Fibroblast of skin of left biceps (primary cell): ENCODE measurements around the gene CYP4B1.
"Not testable (repeated sequence)": the region's sequence is repeated elsewhere in the genome, so short reads cannot be mapped to it uniquely, and the experiment has no call there.

ENCODE experiments used
- DNase-seq, 2 experiments: peaks; one replicate each; pipeline ENCODE4 v3.0.0-alpha.2; 2013; ENCODE audit warnings: low read depth in 2 of 2

The CYP4B1 gene

GRCh38 chr1:46798810-46799209 lies at the start of gene CYP4B1:
Gene CYP4B1, plus strand, starts transcription at chr1:46799046. Its CDS starts 36 bp downstream, at chr1:46799082.
- no peak for DNase-seq

DNA sequence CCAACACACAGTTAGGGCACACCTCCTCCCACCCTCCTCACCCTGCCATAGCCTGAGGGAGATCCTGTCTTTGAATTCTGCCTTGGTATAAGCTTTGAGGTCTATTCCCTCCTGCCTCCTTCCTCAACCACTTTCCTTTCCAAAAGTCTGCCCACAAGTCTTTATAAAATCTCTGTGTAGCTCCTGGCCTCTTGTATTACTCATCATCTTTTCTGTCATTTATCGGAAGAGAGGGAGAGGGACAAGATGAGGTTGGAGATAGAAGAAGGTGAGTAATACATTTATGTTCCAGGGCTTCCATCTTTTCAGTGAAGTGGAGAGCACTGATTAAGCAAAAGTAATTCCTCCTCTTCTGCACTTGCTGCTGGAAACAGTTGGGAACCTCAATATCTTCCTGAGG lies 49.4 kb upstream of the CYP4B1 start:
- no peak for DNase-seq

DNA sequence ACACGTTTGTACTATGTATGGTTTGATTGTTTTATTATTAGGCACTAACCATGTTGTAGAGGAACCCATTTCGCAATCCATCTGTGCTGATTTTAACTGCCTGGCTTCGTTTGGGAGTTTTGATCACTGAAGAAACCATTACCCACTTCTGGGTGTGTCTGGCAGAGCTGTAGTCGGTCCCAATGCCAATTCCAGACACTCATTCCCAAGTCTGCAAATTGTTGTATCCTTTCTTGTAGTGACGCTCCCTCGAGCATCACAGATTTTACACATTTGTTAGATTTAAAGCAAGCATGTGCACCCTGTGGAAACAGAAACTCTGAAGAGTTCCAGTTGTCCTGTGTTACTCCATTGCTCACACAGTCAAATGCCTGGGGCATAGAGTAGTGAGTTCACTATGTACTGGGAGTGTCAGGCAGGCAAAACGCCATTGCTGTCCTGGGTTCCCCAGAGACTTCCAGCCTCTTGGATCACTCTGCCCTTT lies 48.9 kb upstream of the CYP4B1 start:
- no peak for DNase-seq

- DNase-seq: no peak
Measured at GRCh38 chr1:46753985-46754384, 44.9 kb upstream of the CYP4B1 start.

DNA sequence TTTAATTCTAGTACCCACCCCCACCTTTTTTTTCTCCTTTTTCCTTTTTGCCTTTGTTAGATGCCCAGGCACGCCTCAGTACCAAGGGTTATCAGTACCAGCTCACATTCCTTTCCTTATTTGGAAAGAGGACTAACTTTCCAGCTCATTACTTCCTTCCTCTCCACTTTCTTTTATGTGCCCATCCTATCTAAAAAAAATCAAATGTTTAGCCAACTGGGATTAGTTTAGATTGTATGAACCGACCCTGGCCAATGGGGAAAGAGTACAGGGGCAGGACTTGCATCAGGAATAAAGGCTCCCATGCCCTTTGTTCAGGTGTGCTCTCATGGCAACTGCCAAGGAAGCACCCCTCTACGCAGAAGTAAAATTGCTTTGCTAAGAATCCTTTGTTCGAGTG lies 44.1 kb upstream of the CYP4B1 start:
- DNase-seq: not testable (repeated sequence)

- no peak for DNase-seq
Measured at GRCh38 chr1:46755121-46755520, 43.7 kb upstream of the CYP4B1 start.

GRCh38 chr1:46757247-46757955 lies 41.4 kb upstream of the CYP4B1 start:
- no peak for DNase-seq

GRCh38 chr1:46757956-46758528 lies 40.8 kb upstream of the CYP4B1 start:
- DNase-seq: no peak

DNA sequence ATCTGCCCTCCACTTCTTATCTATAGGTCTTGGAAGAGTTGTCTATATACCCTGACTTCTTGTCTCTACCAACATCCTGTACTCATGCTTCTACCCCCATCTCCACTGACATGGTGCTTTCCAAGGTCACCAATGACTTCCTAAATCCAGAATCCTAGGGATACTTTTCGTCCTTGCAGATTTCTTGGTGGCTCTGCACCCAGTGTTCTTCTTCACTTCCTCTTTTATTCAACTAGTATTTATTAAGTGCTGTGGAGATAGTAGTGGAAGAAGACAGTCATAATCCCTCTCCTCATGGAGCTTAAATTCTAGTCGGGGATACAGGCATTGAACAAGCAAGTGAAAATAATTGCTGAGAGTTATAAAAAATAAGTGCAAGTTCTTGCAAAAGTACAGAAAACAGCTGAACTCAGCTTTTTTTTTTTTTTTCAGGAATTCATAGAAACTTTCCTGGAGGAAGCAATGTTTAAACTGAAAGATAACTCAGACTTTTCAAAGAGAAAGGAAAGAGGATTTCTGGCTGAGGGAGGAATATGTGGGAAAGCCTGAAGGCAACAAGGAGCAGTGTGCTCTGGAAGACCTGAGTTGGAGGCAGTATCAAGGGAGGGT lies 38.2 kb upstream of the CYP4B1 start:
- DNase-seq: no peak

DNA sequence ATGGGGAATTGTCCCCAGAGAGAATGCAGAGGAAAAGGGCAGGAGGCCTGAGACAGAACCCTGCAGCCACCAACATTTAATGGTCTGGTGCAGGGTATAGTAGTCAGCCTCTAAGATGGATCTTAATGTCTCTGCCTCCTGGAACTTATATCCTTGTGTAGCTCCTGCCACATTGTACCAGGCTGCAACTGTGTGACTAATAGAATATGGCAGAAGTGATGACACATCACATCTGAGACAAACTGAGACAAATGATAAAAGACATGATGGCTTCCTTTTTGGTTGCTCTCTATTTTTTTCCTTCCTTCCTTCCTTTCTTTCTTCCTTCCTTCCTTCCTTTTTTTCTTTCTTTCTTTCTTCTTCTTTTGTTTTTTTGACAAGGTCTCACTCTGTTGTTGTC lies 37.1 kb upstream of the CYP4B1 start:
- DNase-seq: no peak

GRCh38 chr1:46764402-46764801 lies 34.4 kb upstream of the CYP4B1 start:
- DNase-seq: no peak

GRCh38 chr1:46767649-46768282 lies 31.1 kb upstream of the CYP4B1 start:
- no peak for DNase-seq

GRCh38 chr1:46768445-46768844 lies 30.4 kb upstream of the CYP4B1 start:
- DNase-seq: no peak

GRCh38 chr1:46769028-46769740 lies 29.7 kb upstream of the CYP4B1 start:
- DNase-seq: no peak

GRCh38 chr1:46770541-46770940 lies 28.3 kb upstream of the CYP4B1 start:
- DNase-seq: no peak

GRCh38 chr1:46772571-46772970 lies 26.3 kb upstream of the CYP4B1 start:
- DNase-seq: no peak

GRCh38 chr1:46774297-46774696 lies 24.5 kb upstream of the CYP4B1 start:
- DNase-seq: no peak

DNA sequence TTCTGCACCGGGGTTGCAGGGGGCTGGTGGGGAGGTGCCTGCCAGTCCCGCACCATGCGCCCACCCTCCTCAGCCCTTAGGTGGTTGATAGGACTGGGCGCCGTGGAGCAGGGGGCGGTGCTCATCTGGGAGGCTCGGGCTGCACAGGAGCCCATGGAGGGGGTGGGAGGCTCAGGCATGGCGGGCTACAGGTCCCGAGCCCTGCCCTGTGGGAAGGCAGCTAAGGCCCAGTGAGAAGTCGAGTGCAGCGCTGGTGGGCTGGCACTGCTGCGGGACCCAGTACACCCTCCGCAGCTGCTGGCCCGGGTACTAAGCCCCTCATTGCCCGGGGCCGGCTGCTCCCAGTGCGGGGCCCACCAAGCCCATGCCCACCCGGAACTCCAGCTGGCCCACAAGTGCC lies 20.4 kb upstream of the CYP4B1 start:
- DNase-seq: not testable (repeated sequence)

DNA sequence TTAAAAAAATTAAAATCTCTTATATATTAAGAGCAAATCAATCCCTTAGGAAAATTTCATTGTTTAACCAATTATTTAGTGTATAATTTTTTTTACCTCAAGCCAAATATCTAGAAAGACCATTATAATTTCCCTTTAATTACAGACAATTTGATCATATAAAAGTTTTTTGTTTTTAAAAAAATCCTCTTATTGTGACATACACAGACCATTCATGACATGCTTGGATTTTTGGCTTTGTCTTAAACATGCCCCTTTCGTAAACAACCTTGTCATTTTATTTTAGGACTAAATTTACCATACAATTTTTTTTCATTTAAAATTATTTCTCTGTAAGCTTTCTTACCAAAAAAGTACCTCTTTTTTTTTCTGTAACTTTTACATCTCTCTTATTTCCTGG lies 14.2 kb upstream of the CYP4B1 start:
- DNase-seq: no peak

DNA sequence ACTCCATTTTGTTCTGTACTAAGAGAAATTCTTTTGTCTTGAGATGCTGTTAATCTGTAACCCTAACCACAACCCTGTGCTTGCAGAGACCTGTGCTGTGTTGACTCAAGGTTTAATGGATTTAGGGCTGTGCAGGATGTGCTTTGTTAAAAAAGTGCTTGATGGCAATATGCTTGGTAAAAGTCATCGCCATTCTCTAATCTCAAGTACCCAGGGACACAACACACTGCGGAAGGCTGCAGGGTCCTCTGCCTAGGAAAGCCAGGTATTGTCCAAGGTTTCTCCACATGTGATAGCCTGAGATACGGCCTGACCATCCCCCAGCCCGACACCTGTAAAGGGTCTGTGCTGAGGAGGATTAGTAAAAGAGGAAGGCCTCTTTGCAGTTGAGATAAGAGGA lies 10.2 kb upstream of the CYP4B1 start:
- DNase-seq: not testable (repeated sequence)

DNA sequence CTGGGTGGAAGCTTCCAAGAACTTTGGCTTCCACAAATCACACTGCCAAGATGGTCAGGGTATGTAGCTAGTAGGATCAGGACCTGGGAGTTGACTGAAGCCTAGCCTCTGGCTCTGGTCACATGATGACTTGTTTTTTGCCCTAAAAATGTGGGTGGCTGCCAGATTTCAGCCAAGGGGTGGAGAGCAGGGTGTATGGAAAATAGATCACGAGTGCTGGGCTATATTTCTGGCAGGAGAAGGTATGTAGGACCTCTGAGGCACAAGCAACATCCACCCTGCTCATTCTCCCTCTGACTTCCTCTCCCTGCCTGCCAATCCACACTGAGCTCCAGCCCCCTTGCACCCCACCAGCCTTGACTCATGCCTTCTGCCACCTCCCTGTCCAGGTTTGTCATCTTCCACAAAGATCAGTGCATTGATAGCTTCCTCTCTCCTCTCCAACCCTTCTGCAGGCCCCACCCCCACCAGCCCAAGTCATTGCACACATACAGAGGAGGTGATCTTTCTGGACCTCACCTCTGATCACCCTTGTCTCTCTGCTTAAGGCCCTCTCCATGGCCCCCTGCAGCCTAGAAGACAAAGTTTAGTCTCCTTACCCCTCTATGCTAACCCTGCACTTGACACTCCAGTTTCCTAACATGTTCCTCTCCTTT lies 8.3 kb upstream of the CYP4B1 start:
- DNase-seq: no peak

DNA sequence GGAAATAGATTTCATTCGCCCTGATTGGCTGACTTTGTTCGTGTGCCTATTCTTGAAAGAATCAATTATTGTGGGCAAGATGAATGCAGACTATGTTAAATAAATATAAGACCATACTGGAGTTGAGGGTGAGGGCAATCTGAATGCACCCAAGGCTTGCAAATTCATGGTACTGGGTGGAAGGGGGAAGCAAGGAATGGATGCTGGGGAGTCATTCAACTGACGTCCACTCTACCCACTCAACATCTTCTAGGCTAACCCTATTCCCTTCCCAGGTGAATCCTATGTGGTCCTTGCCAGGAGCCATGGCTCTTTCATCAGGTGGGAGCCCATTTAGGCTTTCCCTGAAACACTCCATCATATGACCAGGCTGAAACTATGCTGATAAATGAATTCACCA lies 5.7 kb upstream of the CYP4B1 start:
- DNase-seq: no peak
